ENCODE results near the gene TGM3.
"Not testable (repeated sequence)": the region's sequence is repeated elsewhere in the genome, so short reads cannot be mapped to it uniquely, and the experiment has no call there.

The TGM3 gene, protein sequence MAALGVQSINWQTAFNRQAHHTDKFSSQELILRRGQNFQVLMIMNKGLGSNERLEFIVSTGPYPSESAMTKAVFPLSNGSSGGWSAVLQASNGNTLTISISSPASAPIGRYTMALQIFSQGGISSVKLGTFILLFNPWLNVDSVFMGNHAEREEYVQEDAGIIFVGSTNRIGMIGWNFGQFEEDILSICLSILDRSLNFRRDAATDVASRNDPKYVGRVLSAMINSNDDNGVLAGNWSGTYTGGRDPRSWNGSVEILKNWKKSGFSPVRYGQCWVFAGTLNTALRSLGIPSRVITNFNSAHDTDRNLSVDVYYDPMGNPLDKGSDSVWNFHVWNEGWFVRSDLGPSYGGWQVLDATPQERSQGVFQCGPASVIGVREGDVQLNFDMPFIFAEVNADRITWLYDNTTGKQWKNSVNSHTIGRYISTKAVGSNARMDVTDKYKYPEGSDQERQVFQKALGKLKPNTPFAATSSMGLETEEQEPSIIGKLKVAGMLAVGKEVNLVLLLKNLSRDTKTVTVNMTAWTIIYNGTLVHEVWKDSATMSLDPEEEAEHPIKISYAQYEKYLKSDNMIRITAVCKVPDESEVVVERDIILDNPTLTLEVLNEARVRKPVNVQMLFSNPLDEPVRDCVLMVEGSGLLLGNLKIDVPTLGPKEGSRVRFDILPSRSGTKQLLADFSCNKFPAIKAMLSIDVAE

DNA sequence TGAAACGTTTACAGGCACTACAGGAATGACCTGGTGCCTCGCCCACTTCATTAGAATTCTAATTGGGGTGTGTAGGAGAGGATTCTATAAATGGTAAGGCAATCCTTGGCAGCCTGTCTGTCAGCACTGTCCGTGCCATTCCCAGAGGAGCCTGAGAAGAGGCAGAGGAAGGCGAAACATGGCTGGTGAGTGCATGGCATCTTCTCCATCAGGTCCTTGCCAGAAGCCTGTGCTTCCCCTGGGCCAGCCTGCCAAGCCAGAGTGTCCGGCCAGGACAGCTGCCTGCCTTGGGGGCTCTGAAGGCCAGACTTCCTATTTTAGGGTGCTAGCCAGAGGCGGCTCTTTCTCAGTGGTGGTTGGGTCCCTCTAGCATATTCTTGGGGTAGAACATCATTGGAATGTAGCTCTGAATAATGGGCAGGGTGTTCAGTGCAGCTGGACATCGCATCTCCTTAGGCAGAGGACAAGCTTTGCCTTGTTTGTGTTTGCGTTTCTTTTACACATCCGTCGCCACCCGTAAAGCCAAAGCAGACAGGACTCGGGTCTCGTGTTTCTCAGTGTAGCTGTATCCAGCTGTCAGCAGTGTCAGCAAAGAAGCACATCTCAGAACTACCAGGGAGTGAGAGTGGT, at the start of gene TGM3:
TSS of gene TGM3 (plus strand) at position 116 of the 630 bp plus-strand sequence. CDS start at position 179, 63 bp downstream.
- DNase-seq (ENCODE audit: low spot score), result no peak

DNA sequence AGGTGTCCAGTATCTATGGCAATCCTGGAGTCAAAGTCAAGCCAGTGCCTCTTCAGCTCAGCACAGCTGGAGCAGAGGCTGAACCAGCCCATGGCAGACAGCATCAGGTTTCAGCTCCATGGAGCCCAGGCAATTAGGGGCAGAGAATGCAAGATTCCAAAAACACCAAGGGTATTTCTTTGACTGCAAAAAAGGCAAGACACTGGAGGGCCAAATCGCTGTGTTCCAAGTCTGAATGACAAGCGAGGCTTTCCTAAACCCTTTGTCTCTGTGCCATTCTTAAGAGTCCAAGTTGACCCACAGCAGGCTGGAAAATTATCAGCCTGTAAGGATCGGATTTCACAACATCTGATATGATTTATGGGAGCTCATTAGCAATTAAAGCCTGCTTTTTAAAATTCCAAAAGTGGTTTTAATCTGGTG, 49.7 kb upstream of the TGM3 start:
- DNase-seq (ENCODE audit: low spot score), result no peak

DNA sequence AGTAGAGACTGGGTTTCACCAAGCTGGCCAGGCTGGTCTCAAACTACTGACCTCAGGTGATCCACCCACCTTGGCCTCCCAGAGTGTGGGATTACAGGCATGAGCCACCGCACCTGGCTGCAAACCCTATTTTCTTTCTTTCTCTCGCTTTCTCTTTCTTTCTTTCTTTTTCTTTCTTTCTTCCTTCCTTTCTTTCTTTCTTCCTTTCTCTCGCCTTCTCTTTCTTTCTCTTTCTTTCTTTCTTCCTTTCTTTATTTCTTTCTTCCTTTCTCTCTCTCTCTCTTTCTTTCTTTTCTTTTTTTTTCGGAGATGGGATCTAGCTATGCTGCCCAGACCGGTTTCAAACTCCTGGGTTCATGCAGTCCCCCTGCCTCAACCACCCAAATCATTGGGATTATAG, 47.0 kb upstream of the TGM3 start:
- no peak for DNase-seq (ENCODE audit: low spot score)

DNA sequence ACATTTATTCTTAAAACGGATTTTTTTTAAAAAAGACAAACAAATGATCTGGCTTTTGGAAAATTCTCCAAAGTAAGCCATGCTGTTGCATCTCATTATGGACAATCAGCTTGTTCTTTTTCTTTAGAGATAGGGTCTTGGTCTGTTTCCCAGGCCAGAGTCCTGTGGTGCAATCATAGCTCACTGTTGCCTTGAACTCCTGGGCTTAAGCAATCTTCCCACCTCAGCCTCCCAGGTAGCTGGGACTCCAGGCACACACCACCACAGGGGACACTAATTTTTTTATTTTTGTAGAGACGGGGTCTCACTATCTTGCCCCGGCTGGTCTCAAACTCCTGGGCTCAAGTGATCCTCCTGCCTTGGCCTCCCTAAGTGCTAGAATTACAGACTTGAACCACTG, 45.9 kb upstream of the TGM3 start:
- no peak for DNase-seq (ENCODE audit: low spot score)

DNA sequence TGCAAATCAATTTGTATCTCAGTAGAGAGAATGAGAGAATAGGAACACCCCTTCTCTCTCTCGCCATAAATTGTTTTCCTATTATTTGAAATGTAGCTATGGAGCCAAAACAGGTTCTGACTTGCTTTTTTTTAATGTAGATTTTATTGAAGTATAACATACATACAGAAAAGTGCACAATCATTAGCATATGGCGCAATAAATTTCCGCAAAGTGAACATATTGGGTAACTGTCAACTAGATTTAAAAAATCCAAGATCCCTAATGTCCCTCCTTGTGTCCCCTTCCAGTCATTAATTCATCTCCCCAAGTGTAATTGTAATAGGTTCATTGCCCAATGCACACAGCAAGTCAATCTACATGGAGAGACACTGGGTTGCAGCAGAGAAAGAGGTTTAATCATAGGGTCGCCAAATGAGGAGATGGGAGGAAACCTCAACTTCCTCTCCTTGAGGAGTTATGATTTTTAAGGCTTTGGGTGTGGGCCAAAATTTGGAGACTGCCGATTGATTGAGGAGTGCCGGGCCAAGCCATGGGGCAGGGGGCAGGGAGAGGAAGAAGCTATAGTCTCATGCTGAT, 43.3 kb upstream of the TGM3 start:
- DNase-seq (ENCODE audit: low spot score), result no peak

DNA sequence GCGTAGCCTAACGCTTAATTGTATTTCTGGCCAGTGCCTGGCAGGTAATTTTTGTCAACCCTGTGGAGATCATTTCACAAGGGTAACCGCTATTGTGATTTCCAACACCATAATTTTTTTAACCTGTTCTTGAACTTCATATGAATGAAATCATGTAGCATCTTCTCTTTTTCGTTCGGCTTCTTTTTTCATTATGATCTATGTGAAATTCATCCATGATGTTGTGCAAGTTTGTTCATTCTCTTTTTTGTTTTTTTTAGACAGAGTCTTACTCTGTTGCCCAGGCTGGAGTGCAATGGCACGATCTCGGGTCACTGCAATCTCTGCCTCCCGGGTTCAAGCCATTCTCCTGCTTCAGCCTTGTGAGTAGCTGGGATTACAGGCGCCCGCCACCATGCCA, 42.5 kb upstream of the TGM3 start:
- DNase-seq (ENCODE audit: low spot score), result no peak

DNA sequence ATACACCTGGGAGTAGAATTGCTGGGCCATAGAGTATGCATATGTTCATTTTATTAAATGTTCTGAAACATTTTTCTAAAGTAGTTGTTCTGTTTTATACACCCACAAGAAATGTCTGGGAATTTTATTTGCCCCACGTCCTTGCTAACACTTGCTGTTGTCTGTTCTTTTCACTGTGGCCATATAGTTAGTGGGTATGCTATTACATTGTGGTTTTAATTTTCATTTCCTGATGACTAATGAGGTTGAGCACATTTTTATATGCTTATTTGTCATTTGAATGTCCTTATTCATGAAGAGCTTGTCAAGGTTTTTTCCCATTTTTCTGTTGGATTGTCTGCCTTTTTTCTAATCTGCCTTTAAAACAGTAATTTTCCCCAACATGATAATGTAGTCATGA, 41.5 kb upstream of the TGM3 start:
- DNase-seq (ENCODE audit: low spot score), result no peak

DNA sequence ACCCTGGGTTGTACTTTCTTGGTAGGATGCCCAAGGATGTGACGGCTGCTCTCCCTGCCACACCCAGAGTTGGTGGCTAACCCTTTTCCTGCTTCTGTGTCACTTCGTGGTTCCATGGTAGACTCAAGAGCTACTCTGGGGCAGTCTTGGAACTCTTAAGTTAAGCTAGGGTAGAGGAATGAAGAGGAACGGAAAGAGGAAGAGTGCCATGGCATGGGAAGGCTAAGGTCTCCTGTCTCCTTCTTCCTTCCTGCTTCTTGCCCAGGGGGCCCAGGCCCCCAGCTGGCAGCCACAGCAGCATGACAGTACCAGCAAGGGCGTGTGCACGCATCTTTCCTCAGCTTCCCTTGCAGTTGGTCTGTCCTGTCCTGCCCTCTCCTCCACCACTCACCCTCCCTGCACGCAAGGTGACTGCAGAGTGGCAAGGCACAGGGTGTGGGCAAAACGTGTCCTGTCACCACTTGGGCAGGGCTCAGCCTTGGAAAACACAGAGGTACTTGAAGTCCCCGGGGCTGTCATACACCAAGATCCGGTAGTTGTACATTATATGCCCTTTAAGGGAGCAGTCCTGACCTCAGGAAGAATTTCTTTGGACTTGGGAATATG, 39.8 kb upstream of the TGM3 start:
- DNase-seq (ENCODE audit: low spot score), result no peak

DNA sequence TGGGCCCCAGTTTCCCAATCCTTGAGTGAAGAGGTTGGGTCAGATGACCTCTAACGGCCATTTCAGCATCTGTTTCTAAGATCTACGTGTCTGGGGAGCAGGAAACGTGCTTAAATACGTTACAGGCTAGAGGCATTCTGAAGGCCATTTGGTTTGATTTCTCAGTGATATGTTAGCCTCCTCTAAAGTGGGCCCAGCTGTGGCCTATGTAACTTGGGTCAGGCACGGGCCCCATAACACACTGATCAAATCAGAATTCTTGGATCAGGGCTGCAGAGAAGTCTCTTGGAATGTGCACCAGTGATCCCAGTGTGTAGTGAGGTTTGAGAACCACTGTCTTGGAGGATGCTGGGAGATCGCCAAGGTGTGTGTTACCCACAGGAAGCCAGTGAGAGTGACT, 36.1 kb upstream of the TGM3 start:
- no peak for DNase-seq (ENCODE audit: low spot score)

DNA sequence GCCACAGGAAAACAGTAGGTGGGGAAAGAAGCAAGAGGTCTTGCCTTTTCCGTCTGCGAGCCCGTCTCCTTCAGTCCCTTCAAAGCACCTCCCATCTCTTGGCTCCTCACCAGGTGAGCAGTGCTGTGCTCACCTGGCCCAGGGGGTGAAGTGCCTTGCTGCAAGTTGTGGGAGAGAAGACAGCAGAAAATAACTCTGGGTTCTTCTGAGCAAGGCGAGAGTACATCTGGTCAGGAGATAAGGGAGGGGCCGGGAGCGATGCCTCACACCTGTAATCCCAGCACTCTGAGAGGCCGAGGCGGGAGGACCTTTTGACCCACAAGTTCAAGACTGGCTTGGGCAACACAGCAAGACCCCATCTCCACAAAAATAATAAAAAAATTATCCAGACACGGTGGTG, 35.6 kb upstream of the TGM3 start:
- DNase-seq (ENCODE audit: low spot score), result no peak

DNA sequence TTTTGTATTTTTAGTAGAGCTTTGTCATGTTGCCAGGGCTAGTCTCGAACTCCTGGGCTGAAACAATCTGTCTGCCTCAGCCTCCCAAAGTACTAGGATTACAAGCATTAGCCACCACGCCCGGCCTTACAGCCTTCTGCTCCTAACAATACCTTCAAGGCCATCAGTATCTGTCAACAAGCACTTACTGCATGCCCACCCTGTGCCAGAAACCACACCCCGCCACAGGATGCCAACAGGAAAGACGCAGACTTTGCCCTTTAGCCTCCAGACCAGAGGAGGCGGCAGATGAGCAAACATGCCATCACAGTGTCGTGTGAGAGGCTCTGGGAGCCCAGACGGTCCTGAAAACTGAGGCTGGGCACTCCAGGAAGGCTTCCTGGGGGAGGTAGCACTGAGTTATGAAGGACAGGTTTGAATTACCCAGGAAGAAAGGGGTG, 34.7 kb upstream of the TGM3 start:
- DNase-seq (ENCODE audit: low spot score), result no peak

DNA sequence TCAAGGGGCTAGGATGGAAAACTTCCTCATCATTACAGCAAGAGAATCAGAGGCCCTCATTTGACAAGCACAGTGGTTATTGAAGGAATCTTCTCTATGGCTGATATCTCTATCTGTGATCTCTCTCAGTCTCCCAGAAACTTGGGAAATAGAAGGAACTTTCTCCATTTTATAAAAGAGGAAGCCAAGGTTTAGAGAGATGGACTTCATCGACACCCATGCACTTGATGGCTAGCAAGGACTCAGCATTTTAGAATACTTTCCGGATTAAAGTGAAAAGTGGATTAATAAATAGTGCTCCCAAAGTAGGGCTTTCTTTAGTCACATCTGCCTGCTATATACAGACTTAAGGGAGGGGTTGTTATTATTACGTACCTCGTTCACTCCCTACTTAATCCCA, 34.2 kb upstream of the TGM3 start:
- DNase-seq (ENCODE audit: low spot score), result no peak

DNA sequence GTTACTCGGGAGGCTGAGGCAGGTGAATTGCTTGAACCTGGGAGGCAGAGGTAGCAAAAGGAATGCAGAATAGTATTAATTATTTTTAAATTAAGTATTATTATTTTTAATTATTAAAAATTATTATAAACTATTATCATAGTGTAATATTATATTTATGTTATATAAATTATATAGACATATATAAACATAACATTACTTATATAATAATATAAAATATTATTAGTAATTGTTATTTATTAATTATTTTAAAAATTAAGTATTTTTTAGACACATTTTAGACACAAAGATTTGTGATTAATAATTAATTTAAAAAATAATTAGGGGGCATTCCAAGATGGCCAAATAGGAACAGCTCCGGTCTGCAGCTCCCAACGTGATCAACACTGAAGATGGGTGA, 31.7 kb upstream of the TGM3 start:
- no peak for DNase-seq (ENCODE audit: low spot score)

DNA sequence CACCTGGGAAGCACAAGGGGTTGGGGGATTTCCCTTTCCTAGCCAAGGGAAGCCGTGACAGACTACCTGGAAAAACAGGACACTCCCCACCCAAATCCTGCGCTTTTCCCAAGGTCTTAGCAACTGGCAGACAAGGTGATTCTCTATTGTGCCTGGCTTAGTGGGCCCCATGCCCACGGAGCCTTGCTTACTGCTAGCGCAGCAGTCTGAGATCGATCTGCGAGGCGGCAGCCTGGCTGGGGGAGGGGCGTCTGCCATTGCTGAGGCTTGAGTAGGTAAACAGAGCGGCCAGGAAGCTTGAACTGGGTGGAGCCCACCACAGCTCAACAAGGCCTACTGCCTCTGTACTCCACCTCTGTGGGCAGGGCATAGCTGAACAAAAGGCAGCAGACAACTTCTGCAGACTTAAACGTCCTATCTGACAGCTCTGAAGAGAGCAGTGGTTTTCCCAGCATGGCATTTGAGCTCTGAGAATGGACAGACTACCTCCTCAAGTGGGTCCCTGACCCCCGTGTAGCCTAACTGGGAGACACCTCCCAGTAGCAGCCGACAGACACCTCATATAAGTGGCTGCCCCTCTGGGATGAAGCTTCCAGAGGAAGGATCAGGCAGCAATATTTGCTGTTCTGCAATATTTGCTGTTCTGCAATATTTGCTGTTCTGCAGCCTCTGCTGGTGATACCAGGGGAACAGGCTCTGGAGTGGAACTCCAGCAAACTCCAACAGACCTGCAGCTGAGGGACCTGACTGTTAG, 31.0 kb upstream of the TGM3 start:
- DNase-seq (ENCODE audit: low spot score), result not testable (repeated sequence)

DNA sequence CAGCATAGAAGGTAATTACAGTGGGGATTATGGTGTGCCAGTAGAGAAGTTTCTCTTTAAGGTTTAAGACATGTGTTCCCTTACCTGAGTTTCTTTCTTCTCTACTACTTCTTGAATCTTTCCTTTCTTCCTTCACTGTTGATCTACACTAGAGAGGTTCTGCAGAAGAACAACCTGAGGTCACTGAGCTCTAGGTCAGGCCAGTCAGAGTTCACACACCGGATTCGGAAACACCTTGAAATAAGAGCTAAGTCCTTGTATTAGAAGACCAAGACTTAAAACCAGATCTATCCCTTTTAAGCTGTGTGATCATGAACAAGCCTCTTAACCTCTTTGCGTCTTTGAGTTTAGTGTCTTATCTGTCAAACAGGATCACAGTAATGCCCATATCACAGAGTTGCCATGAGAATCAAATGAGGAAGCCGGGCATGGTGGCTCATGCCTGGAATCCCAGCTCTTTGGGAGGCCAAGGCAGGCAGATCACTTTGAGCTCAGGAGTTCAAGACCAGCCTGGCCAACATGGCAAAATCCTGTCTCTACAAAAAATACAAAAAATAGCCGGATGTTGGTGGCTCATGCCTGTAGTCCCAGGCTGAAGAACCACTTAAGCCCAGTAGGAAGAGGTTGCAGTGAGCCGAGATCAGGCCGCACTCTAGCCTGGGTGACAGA, 22.0 kb upstream of the TGM3 start:
- DNase-seq (ENCODE audit: low spot score), result no peak

DNA sequence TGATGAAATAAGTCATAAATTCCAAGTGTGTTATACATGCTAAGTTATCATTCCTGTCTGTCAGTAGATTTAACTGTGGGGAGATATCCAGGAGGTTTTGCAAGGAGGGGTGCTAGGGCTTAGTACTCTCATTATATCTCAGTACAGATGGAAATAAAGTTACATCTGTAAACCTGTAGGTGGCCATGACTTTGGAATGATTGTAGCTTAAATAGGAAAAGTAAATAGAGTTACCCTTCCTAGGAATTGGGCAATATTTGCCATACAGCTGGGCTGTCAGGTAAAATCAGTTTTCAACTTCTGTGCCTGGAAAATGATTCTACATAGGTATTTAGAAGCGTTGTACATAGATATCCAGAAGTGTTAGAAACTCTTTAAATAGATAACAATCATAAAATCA, 19.8 kb upstream of the TGM3 start:
- DNase-seq (ENCODE audit: low spot score), result no peak

DNA sequence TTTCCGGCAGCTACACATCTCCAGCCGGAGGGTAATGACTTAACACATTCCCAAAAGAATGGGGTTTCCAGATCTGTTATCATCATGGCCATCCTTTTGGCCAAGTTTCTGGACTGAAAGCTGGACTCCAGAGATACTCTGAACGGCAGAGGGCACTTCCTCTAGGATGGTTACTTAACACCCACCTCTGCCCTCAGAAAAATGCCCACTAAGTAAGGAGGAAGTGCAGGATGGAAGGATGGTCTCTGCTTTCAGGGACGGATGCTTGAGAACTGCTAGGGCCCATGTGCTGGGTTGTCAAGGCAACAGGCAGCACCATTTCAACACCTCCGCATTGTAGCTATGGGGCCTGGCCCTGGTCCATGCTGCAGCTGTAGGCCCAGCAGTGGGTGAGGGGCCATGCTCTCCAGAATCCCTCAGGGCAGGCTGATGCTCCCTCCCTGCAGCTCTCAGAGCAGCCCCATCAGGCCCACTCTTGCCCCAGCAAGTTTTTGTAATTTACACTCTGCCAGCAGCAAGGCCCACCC, 16.5 kb upstream of the TGM3 start:
- DNase-seq (ENCODE audit: low spot score), result no peak

DNA sequence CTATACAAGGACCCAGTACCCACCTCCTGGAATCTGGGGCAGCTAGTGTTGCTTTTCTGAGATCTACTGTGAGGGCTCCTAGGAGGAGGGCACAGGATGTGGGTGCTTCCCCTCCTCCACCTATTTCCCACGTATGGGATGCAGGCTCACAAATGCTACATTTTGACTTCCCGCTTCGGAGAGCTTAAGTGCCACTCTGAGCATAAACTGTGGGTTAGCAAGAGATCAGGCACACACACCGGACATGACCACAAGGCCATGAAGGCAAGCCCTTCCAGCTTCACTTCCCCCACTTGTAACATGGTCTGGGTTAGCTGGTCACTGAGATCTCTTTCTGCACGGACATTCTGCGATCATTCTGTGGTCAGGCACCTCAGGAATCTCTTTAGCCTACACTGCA, 15.7 kb upstream of the TGM3 start:
- peak; percentile 22 for DNase-seq (ENCODE audit: low spot score)

DNA sequence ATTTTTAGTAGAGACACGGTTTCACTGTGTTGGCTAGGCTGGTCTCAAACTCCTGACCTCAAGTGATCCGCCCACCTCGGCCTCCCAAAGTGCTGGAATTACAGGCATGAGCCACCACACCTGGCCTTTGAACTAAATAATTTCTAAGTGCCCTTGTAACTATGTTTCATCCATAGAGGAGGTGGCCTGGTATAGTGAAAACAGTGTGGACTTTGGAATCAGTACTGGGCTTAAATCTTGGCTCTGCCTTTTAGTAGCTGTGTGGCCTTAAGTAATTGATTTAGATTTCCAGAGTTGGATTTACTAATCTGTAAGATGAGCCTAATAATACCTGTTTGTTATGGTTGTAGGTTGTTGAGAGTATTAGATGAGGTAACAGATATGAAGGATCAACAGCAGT, 14.2 kb upstream of the TGM3 start:
- DNase-seq (ENCODE audit: low spot score), result no peak

DNA sequence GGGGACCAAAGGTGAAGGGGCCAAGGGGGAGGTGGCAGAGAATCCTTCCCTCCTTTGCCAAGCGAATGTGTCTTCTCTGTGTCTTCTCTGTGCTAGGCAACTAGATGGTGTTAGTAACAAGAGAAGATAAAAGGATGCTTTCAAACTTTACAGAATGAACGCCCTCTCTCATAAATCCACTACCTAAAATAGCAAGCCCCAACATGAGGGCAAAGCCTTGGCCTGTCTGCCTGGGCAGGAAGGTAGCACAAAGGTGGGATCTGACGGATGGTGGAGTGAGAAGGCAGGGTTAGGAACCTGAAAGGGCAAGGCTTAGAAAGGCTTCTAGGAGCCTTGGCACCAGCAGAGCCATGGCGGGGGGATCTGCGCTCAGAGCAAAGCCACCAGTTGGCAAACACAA, 13.6 kb upstream of the TGM3 start:
- DNase-seq (ENCODE audit: low spot score), result no peak
